Gastrocnemius medialis (tissue), 4 donors: Measurements from ENCODE around the gene TRIM61.

ENCODE experiments used
- CTCF ChIP-seq, 5 experiments: fragments of 450-650 bp in 3 of 5; fragments of 200-600 bp in 2 of 5; sonication (generic) in 2 of 5; IDR thresholded peaks in 4 of 5; conservative IDR thresholded peaks in 1 of 5; 1 replicate in 4 of 5; 2 replicates in 1 of 5; pipeline ENCODE4 v1.5.1; 2016 to 2019; ENCODE audit warnings: antibody characterized with exemption in 5 of 5, mild to moderate bottlenecking in 3 of 5, moderate library complexity in 3 of 5
- POLR2A ChIP-seq, 2 donors: fragments of 450-650 bp; IDR thresholded peaks; one replicate each; pipeline ENCODE4 v1.6.1; 2017; ENCODE audit warnings: antibody characterized with exemption in 2 of 2, mild to moderate bottlenecking in 2 of 2, moderate library complexity in 2 of 2

- TF ChIP-seq CTCF (IDR thresholded peaks at IDR 0.05 in 4 of 5, conservative IDR thresholded peaks at IDR 0.05 in 1 of 5) (no peak), POLR2A (IDR thresholded peaks at IDR 0.05) (no peak)
Observed at GRCh38 chr4:164952551-164952950, 24.9 kb downstream of the TRIM61 start.
